Caco-2 (cell line): Measurements from ENCODE around the gene MPHOSPH6. TPM values are rescaled to one million over a fixed set of nuclear protein-coding genes. Genes with fewer than 3 reads are reported as not detected.

Source experiments
- BruUV-seq: library from RNA; stranded (reverse); fragments of 400-500 nt; replicated peaks from 2 replicates; lab custom pipeline; 2021; lab: Mats Ljungman, UMichigan
- CTCF ChIA-PET: fragments of 300-600 bp; sonication (Branson Sonifier 250); formaldehyde crosslinking; loops from one replicate; lab custom pipeline; 2022; ENCODE audit warnings: antibody characterized with exemption; lab: Charles Lee
- POLR2A ChIA-PET: fragments of 300-600 bp; sonication (Branson Sonifier 250); formaldehyde crosslinking; loops from one replicate; lab custom pipeline; 2022; ENCODE audit warnings: antibody characterized with exemption; lab: Charles Lee
- DNase-seq, 2 experiments: peaks; one replicate each; pipeline versions ENCODE4 v3.0.0 to v3.0.0-alpha.2; 2020 to 2022
- H3K27me3 ChIP-seq: replicated peaks from 2 replicates; pipeline ENCODE4 v1.6.0; 2011; ENCODE audit warnings: low read length; ENCODE audit not compliant: control insufficient read depth, insufficient read depth
- H3K36me3 ChIP-seq: 2 replicates; pipeline ENCODE4 v1.5.1; 2011; ENCODE audit warnings: low read length; ENCODE audit not compliant: control insufficient read depth, insufficient read depth
- H3K4me1 ChIP-seq: fragments of 250-450 bp; sonication (Bioruptor Pico); 2 replicates; pipeline ENCODE4 v1.5.1; 2020; ENCODE audit warnings: mild to moderate bottlenecking
- H3K4me3 ChIP-seq: 2 replicates; pipeline ENCODE4 v1.5.1; 2011; ENCODE audit warnings: low read depth, mild to moderate bottlenecking, control low read depth, low read length
- H3K9me3 ChIP-seq: fragments of 250-450 bp; sonication (Bioruptor Pico); 2 replicates; pipeline ENCODE4 v1.5.1; 2020; ENCODE audit warnings: mild to moderate bottlenecking, moderate library complexity
- H3K27ac Mint-ChIP-seq: one replicate; pipeline ENCODE4 v1.8.0; 2022; ENCODE audit warnings: mixed read lengths; ENCODE audit not compliant: unreplicated experiment
- H3K27me3 Mint-ChIP-seq: one replicate; pipeline ENCODE4 v1.8.0; 2022; ENCODE audit warnings: mixed read lengths; ENCODE audit not compliant: insufficient read depth, unreplicated experiment
- H3K36me3 Mint-ChIP-seq: one replicate; pipeline ENCODE4 v1.8.0; 2022; ENCODE audit warnings: mild to moderate bottlenecking, mixed read lengths; ENCODE audit not compliant: insufficient read depth, unreplicated experiment
- H3K4me1 Mint-ChIP-seq: one replicate; pipeline ENCODE4 v1.8.0; 2022; ENCODE audit warnings: low read depth, mixed read lengths; ENCODE audit not compliant: unreplicated experiment
- H3K4me3 Mint-ChIP-seq: one replicate; pipeline ENCODE4 v1.8.0; 2022; ENCODE audit warnings: mild to moderate bottlenecking, moderate library complexity, mixed read lengths; ENCODE audit not compliant: unreplicated experiment
- H3K9me3 Mint-ChIP-seq: one replicate; pipeline ENCODE4 v1.8.0; 2022; ENCODE audit warnings: mixed read lengths; ENCODE audit not compliant: unreplicated experiment
- intact Hi-C: fragments of 100-400 bp; cut with micrococcal nuclease; formaldehyde crosslinking; loops from one replicate; pipeline ENCODE4 v1.10.0; 2022; ENCODE audit not compliant: unreplicated experiment
- total RNA-seq: library from RNA; stranded (reverse); gene quantifications from 2 replicates; pipeline ENCODE4 v1.2.3, GENCODE V29; 2022
- TF ChIP-seq, protein P1 (sequence below), 2 experiments: fragments of 200-600 bp in 1 of 2; IDR thresholded peaks; 1 replicate in 1 of 2; 2 replicates in 1 of 2; pipeline versions ENCODE4 v1.5.1 to v1.8.0; 2011 to 2022; ENCODE audit warnings: antibody characterized with exemption in 1 of 2, control low read depth in 1 of 2, inconsistent platforms in 1 of 2, low read depth in 1 of 2, low read length in 1 of 2, mild to moderate bottlenecking in 1 of 2, moderate library complexity in 1 of 2; ENCODE audit not compliant: insufficient read depth in 1 of 2, severe bottlenecking in 1 of 2, unreplicated experiment in 1 of 2

Gene MPHOSPH6
- total RNA-seq, 1 experiment from 2014 or later, result 41.9 TPM

DNA sequence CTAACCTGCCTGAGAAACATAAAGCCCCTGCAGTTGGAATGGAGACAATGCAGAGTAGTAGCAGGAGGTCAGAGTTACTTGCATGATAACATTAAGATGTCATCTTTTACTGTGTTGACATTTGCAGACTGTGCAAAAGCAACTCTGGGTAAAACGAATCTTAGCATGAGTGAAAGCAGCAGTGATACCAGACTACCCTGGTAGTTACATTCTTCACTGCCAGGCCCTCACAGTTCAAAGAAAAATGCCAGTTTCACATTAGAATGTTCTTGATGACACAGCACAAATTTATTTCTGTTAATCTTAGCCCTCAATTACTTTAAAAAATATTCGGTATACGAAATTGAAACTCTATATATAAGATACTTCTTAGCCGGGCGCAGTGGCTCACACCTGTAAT is 12.2 kb downstream of the MPHOSPH6 start:
- BruUV-seq, result no TSS peak
- intact Hi-C loops, result no loop called here
- H3K4me3 Mint-ChIP-seq, result no peak overlapping the region
- H3K36me3 Mint-ChIP-seq, result peaks cover 61% of the 10 kb centered on the region
- H3K4me1 Mint-ChIP-seq, result peaks cover 5% of the 10 kb centered on the region
- ChIA-PET POLR2A (no interaction called here), CTCF (no interaction called here)
- H3K36me3 ChIP-seq, result peaks cover 2% of the 10 kb centered on the region; the same call in 1 of the 2 replicates
- H3K4me1 ChIP-seq, result peaks cover 4% of the 10 kb centered on the region
- TF ChIP-seq, protein P1, sequence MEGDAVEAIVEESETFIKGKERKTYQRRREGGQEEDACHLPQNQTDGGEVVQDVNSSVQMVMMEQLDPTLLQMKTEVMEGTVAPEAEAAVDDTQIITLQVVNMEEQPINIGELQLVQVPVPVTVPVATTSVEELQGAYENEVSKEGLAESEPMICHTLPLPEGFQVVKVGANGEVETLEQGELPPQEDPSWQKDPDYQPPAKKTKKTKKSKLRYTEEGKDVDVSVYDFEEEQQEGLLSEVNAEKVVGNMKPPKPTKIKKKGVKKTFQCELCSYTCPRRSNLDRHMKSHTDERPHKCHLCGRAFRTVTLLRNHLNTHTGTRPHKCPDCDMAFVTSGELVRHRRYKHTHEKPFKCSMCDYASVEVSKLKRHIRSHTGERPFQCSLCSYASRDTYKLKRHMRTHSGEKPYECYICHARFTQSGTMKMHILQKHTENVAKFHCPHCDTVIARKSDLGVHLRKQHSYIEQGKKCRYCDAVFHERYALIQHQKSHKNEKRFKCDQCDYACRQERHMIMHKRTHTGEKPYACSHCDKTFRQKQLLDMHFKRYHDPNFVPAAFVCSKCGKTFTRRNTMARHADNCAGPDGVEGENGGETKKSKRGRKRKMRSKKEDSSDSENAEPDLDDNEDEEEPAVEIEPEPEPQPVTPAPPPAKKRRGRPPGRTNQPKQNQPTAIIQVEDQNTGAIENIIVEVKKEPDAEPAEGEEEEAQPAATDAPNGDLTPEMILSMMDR (IDR thresholded peaks at IDR 0.05; ENCODE audit: insufficient read depth in 1 of 2, low read depth in 1 of 2, low read length in 1 of 2, severe bottlenecking in 1 of 2, unreplicated experiment in 1 of 2), result no peak
- no peak overlapping the region for H3K4me3 ChIP-seq
- H3K27me3 ChIP-seq, result no peaks in the 10 kb centered on the region
- no peak for DNase-seq
- H3K27me3 Mint-ChIP-seq, result no peaks in the 10 kb centered on the region
- H3K9me3 Mint-ChIP-seq, result no peaks in the 10 kb centered on the region
- no peak overlapping the region for H3K27ac Mint-ChIP-seq
- H3K9me3 ChIP-seq, result no peaks in the 10 kb centered on the region

DNA sequence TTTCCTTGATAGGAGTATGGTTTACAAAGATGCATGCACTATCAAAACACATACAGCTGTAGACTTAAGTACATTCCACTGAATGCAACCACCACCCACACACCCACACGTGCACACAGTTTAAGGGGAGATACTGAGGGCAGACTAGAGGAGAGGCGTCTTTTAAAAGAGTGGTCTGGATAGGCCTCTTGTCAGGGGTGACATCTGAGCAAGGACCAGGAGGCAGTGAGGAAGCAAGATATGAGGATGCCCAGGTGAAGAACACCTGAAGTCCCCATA is 12.6 kb downstream of the MPHOSPH6 start:
- Histone ChIP-seq H3K4me3 (no peak overlapping the region), H3K4me1 (peaks cover 8% of the 10 kb centered on the region), H3K9me3 (no peaks in the 10 kb centered on the region), H3K27me3 (no peaks in the 10 kb centered on the region), H3K36me3 (peaks cover 2% of the 10 kb centered on the region; the same call in 1 of the 2 replicates)
- CTCF ChIA-PET, result no interaction called here
- Mint-ChIP-seq H3K36me3 (peaks cover 59% of the 10 kb centered on the region), H3K4me1 (peaks cover 9% of the 10 kb centered on the region), H3K27me3 (no peaks in the 10 kb centered on the region), H3K27ac (no peak overlapping the region), H3K9me3 (no peaks in the 10 kb centered on the region), H3K4me3 (no peak overlapping the region)
- no peak for DNase-seq
- TF ChIP-seq, protein P1 (IDR thresholded peaks at IDR 0.05; ENCODE audit: insufficient read depth in 1 of 2, low read depth in 1 of 2, low read length in 1 of 2, severe bottlenecking in 1 of 2, unreplicated experiment in 1 of 2), result no peak
- POLR2A ChIA-PET, result no interaction called here
- BruUV-seq, result no TSS peak
- intact Hi-C loops, result no loop called here

GRCh38 chr16:82156761-82157533 is 13.1 kb downstream of the MPHOSPH6 start:
- H3K36me3 ChIP-seq, result no peaks in the 10 kb centered on the region
- H3K4me3 ChIP-seq, result no peak overlapping the region
- peaks cover 53% of the 10 kb centered on the region for H3K36me3 Mint-ChIP-seq
- peaks cover 14% of the 10 kb centered on the region for H3K4me1 Mint-ChIP-seq
- H3K27me3 Mint-ChIP-seq, result no peaks in the 10 kb centered on the region
- H3K27me3 ChIP-seq, result no peaks in the 10 kb centered on the region
- peaks cover 13% of the 10 kb centered on the region for H3K4me1 ChIP-seq
- TF ChIP-seq, protein P1 (IDR thresholded peaks at IDR 0.05; ENCODE audit: insufficient read depth in 1 of 2, low read depth in 1 of 2, low read length in 1 of 2, severe bottlenecking in 1 of 2, unreplicated experiment in 1 of 2), result no peak
- intact Hi-C loops, result no loop called here
- H3K9me3 Mint-ChIP-seq, result no peaks in the 10 kb centered on the region
- ChIA-PET POLR2A (no interaction called here), CTCF (no interaction called here)
- DNase-seq, result no peak
- BruUV-seq, result no TSS peak
- H3K9me3 ChIP-seq, result no peaks in the 10 kb centered on the region
- H3K4me3 Mint-ChIP-seq, result no peak overlapping the region
- no peak overlapping the region for H3K27ac Mint-ChIP-seq
